ENCODE results near the gene RWDD1.

RWDD1 gene

DNA sequence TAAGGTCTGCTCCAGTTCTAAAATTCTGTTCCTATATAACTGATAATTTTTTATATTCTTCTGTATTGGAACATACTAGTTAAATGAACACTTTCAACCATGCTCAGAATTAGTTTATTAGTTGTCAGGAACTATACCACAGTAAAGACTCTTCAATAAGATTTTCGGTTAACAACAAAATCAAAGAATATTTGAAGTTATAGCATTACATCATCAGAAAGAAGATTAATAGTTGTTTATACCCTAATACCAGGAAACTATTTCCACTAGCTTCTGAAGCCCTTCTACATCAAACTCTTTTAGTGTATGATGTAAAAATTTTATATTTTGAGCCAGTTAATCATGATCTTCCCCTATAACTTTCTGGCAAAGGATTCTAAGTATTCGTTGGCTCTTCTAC is 11.2 kb upstream of the RWDD1 start:
- H3K27ac ChIP-seq = no peak overlapping the region
- TF ChIP-seq ZFX (IDR thresholded peaks at IDR 0.05; ENCODE audit: borderline replicate concordance) = no peak
- TF ChIP-seq, protein P1, sequence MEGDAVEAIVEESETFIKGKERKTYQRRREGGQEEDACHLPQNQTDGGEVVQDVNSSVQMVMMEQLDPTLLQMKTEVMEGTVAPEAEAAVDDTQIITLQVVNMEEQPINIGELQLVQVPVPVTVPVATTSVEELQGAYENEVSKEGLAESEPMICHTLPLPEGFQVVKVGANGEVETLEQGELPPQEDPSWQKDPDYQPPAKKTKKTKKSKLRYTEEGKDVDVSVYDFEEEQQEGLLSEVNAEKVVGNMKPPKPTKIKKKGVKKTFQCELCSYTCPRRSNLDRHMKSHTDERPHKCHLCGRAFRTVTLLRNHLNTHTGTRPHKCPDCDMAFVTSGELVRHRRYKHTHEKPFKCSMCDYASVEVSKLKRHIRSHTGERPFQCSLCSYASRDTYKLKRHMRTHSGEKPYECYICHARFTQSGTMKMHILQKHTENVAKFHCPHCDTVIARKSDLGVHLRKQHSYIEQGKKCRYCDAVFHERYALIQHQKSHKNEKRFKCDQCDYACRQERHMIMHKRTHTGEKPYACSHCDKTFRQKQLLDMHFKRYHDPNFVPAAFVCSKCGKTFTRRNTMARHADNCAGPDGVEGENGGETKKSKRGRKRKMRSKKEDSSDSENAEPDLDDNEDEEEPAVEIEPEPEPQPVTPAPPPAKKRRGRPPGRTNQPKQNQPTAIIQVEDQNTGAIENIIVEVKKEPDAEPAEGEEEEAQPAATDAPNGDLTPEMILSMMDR (IDR thresholded peaks at IDR 0.05) = no peak

DNA sequence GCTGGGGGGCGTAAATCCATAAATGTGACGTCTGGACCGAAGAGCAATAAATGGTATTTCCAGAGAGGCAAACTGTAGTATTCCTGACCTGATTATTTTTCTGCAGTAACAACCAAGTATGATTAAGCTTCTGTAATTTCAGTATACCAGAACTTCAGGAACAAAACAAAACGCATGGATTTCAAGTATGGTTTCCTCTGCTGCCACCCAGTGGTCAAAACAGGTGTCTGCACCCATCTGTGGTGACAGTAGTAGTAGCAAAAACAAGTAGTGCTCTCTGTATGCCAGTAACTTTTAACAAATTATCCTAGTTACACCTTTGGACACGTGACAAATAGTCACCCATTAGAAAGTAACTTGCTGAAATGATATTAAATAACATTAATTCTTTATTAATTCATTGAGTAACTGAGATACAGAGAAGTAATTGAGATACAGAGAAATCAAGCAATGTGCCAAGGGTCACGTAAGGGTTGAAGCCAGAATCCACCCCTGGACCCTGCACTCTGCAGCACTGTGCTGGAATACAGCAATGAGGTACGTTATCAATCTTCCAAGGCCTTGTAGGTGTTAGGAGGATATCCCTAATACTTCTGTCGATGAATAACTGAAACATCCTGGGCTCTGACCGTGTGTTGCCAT is 9.8 kb upstream of the RWDD1 start:
- TF ChIP-seq ZFX (IDR thresholded peaks at IDR 0.05; ENCODE audit: borderline replicate concordance) = no peak
- TF ChIP-seq, protein P1 (IDR thresholded peaks at IDR 0.05) = peak; percentile 93
- H3K27ac ChIP-seq = no peak overlapping the region

DNA sequence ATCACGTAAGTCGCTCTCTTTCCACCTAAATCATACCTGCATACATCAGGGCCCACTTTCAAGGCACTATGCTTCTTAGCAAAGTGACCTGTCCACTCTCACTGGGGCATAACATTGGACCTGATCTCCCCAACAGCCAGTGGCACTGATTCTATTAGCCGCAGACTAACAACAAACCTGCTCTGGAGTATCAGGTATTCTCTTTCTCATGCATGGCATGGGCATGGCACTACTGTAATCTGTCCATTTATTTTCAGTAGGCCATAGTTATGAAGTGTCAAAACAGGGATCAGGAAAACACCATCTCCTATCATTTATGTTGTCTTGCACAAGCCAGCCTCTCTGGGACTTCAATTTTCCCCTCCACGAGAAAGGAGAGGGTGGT is 9.3 kb upstream of the RWDD1 start:
- no peak overlapping the region for H3K27ac ChIP-seq
- no peak for TF ChIP-seq ZFX (IDR thresholded peaks at IDR 0.05; ENCODE audit: borderline replicate concordance)
- TF ChIP-seq, protein P1 (IDR thresholded peaks at IDR 0.05) = no peak

DNA sequence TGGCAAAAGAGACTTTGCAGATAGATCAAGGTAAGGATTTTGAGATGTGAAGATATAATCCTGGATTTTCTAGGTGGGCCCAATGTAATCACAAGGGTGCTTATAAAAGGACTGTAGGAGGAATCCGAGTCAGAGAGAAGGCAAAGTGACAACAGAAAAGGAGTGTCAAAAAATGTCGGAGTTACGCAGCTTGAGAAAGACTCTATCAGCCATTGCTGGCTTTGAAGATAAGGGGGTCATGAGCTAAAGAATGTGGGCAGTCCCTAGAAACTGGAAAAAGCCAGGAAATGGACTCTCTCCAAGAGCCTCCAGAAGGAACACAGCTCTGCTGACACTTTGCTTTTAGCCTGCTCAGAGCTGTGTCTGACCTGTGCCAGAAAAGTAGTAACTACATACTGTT is 8.7 kb upstream of the RWDD1 start:
- no peak for TF ChIP-seq ZFX (IDR thresholded peaks at IDR 0.05; ENCODE audit: borderline replicate concordance)
- TF ChIP-seq, protein P1 (IDR thresholded peaks at IDR 0.05) = no peak
- no peak overlapping the region for H3K27ac ChIP-seq

DNA sequence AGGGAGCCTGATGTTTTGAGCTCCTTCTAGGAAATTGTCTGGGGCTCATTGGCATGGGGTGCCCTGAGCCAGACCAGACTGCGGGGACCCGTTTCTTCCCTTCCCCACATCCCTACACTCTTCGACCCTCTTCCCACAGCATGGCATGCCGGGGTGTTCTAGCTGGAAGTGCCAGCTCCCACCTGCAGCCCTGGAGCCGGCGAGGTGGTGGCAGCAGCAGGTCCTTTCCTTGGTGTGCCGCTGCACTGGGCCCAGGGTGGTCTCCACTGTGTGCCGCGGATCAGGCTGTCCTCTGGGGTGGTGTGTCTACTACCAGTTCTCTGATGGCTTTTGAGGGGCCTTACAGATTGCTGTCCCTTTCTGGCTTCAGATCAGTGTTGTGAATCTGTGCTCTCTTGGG is 7.5 kb upstream of the RWDD1 start:
- no peak overlapping the region for H3K27ac ChIP-seq
- TF ChIP-seq ZFX (IDR thresholded peaks at IDR 0.05; ENCODE audit: borderline replicate concordance) = no peak
- TF ChIP-seq, protein P1 (IDR thresholded peaks at IDR 0.05) = no peak

DNA sequence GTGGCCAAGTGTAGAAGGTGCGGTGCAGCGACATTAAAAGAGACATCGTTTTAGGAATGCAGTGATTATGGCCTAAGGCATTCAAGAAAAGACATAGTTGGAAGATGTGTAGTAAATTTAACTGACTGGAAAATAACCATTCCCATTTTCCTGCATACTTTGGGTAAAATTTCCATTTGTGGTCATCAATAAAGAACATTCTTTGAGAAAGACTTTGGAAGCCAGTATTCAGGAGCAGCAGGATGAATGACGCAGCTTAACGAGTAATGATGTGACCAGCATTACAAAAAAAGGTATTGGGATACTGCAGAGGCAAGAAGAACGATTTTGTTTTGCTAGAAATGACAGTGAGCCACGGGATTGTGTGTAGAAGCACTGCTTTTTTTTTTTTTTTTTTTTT is 7.0 kb upstream of the RWDD1 start:
- TF ChIP-seq, protein P1 (IDR thresholded peaks at IDR 0.05) = no peak
- no peak for TF ChIP-seq ZFX (IDR thresholded peaks at IDR 0.05; ENCODE audit: borderline replicate concordance)
- no peak overlapping the region for H3K27ac ChIP-seq

DNA sequence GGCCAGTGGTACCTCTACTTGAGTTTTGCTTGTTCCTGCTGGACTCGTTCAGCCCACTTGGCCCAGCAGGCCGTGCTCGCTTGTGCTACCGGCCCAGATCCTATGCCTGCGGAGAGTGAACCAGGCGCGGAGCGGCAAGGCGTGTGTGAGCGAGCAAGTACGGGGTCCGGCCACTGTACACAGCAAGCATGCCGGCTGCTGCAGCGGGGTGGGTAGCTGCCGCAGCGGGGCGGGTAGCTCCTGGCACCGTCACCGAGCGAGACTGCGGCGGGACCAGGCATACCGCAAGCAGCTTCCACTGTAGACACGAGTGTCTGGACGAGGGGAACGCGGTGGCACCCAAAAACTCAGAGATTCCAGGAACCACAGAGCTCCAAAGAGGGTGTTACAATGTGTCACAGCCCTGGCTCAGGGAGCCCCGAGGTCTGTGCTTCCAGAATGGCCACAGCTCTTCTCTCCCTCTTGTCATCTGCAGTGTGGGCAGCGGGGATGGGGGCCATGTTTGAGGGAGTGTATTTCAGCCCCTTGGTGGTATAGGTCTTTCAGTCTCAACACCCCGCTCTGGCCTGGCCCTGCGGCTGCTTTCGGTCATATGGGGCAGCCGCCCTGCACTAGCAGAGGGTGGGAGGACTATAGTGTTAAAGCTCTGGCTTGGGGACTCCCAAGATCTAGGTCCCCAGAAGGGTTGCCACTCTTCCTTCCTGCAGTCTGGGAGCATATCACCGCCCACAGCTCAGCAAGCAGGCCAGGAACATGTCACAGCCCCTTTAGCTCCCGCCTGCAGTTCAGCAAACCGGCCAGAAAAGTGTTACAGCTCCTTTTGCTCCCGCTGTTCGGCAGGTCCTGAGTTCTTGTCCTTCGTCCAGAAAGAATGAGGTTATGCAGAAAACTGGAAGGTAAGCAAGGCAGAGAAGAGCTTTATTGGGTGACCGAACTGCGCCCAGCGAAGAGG is 6.1 kb upstream of the RWDD1 start:
- no peak overlapping the region for H3K27ac ChIP-seq
- TF ChIP-seq, protein P1 (IDR thresholded peaks at IDR 0.05) = no peak
- no peak for TF ChIP-seq ZFX (IDR thresholded peaks at IDR 0.05; ENCODE audit: borderline replicate concordance)
